ENCODE measurements around the gene CD7. TPM values are rescaled to one million over a fixed set of nuclear protein-coding genes. Genes with fewer than 3 reads are reported as not detected.

The CD7 gene
- total and polyA plus RNA-seq, 9 of the 15 experiments (the other 6 are each of a cell fraction or from before 2014, with no cell fraction given): 0.21 to 0.35 TPM; not detected in 7

DNA sequence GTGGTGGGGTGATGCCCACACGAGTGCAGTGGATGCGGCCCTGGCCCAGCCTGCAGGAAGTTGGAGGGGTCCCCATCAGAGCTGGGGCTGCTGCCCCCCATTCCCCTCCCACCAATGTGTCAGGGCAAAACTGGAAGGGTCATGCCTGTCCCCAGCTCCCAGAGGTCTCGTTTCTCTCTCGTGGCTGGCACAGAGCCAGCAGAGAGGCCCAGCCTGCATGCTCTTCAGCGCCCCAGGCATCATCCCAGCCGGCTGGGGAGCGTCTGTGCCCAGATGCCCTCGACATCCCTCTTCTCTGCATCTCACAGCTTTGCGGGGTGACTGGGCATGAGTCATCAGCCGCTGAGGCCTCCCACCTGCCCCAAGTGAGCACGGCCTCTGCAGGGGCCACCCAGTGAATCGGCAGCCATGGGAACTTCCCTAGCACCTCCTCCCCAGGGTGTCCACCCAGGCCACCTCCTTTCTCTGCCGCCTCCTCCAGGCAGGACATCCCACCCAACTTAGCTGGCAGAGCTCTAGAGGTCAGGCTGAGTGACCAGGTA is 34.1 kb downstream of the CD7 start (continued):
- TF ChIP-seq, protein P1, sequence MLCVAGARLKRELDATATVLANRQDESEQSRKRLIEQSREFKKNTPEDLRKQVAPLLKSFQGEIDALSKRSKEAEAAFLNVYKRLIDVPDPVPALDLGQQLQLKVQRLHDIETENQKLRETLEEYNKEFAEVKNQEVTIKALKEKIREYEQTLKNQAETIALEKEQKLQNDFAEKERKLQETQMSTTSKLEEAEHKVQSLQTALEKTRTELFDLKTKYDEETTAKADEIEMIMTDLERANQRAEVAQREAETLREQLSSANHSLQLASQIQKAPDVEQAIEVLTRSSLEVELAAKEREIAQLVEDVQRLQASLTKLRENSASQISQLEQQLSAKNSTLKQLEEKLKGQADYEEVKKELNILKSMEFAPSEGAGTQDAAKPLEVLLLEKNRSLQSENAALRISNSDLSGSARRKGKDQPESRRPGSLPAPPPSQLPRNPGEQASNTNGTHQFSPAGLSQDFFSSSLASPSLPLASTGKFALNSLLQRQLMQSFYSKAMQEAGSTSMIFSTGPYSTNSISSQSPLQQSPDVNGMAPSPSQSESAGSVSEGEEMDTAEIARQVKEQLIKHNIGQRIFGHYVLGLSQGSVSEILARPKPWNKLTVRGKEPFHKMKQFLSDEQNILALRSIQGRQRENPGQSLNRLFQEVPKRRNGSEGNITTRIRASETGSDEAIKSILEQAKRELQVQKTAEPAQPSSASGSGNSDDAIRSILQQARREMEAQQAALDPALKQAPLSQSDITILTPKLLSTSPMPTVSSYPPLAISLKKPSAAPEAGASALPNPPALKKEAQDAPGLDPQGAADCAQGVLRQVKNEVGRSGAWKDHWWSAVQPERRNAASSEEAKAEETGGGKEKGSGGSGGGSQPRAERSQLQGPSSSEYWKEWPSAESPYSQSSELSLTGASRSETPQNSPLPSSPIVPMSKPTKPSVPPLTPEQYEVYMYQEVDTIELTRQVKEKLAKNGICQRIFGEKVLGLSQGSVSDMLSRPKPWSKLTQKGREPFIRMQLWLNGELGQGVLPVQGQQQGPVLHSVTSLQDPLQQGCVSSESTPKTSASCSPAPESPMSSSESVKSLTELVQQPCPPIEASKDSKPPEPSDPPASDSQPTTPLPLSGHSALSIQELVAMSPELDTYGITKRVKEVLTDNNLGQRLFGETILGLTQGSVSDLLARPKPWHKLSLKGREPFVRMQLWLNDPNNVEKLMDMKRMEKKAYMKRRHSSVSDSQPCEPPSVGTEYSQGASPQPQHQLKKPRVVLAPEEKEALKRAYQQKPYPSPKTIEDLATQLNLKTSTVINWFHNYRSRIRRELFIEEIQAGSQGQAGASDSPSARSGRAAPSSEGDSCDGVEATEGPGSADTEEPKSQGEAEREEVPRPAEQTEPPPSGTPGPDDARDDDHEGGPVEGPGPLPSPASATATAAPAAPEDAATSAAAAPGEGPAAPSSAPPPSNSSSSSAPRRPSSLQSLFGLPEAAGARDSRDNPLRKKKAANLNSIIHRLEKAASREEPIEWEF (CRISPR knock-in tag; IDR thresholded peaks at IDR 0.05): no peak
- TF ChIP-seq ZNF76 (CRISPR knock-in tag; IDR thresholded peaks at IDR 0.05; ENCODE audit: borderline replicate concordance) (no peak), FOXA1 (IDR thresholded peaks at IDR 0.05; ENCODE audit: borderline replicate concordance) (no peak), ZNF197 (CRISPR knock-in tag; IDR thresholded peaks at IDR 0.05; ENCODE audit: low read depth) (no peak), ZC3H8 (IDR thresholded peaks at IDR 0.05) (no peak), PHB2 (IDR thresholded peaks at IDR 0.05; ENCODE audit: low read depth) (no peak), ZNF445 (CRISPR knock-in tag; IDR thresholded peaks at IDR 0.05; ENCODE audit: low read depth) (no peak), ETV5 (CRISPR knock-in tag; IDR thresholded peaks at IDR 0.05; ENCODE audit: low read depth) (no peak), BRF1 (IDR thresholded peaks at IDR 0.05; ENCODE audit: borderline replicate concordance, extremely low read depth, insufficient read length) (no peak), ZC3H11A (IDR thresholded peaks at IDR 0.05; ENCODE audit: low read depth, low read length) (no peak), NR2C1 (IDR thresholded peaks at IDR 0.05) (no peak), NR2C1 (tag; IDR thresholded peaks at IDR 0.05) (no peak), POLR2AphosphoS5 (IDR thresholded peaks at IDR 0.05; ENCODE audit: control insufficient read depth, insufficient read depth, low read depth, low read length) (no peak)
- TF ChIP-seq, protein P2, sequence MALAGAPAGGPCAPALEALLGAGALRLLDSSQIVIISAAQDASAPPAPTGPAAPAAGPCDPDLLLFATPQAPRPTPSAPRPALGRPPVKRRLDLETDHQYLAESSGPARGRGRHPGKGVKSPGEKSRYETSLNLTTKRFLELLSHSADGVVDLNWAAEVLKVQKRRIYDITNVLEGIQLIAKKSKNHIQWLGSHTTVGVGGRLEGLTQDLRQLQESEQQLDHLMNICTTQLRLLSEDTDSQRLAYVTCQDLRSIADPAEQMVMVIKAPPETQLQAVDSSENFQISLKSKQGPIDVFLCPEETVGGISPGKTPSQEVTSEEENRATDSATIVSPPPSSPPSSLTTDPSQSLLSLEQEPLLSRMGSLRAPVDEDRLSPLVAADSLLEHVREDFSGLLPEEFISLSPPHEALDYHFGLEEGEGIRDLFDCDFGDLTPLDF (CRISPR knock-in tag; IDR thresholded peaks at IDR 0.05): no peak
- TF ChIP-seq, protein P3, sequence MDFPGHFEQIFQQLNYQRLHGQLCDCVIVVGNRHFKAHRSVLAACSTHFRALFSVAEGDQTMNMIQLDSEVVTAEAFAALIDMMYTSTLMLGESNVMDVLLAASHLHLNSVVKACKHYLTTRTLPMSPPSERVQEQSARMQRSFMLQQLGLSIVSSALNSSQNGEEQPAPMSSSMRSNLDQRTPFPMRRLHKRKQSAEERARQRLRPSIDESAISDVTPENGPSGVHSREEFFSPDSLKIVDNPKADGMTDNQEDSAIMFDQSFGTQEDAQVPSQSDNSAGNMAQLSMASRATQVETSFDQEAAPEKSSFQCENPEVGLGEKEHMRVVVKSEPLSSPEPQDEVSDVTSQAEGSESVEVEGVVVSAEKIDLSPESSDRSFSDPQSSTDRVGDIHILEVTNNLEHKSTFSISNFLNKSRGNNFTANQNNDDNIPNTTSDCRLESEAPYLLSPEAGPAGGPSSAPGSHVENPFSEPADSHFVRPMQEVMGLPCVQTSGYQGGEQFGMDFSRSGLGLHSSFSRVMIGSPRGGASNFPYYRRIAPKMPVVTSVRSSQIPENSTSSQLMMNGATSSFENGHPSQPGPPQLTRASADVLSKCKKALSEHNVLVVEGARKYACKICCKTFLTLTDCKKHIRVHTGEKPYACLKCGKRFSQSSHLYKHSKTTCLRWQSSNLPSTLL (IDR thresholded peaks at IDR 0.05): no peak
- TF ChIP-seq, protein P4, sequence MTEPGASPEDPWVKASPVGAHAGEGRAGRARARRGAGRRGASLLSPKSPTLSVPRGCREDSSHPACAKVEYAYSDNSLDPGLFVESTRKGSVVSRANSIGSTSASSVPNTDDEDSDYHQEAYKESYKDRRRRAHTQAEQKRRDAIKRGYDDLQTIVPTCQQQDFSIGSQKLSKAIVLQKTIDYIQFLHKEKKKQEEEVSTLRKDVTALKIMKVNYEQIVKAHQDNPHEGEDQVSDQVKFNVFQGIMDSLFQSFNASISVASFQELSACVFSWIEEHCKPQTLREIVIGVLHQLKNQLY (CRISPR knock-in tag; conservative IDR thresholded peaks at IDR 0.05): no peak
- TF ChIP-seq, protein P5, sequence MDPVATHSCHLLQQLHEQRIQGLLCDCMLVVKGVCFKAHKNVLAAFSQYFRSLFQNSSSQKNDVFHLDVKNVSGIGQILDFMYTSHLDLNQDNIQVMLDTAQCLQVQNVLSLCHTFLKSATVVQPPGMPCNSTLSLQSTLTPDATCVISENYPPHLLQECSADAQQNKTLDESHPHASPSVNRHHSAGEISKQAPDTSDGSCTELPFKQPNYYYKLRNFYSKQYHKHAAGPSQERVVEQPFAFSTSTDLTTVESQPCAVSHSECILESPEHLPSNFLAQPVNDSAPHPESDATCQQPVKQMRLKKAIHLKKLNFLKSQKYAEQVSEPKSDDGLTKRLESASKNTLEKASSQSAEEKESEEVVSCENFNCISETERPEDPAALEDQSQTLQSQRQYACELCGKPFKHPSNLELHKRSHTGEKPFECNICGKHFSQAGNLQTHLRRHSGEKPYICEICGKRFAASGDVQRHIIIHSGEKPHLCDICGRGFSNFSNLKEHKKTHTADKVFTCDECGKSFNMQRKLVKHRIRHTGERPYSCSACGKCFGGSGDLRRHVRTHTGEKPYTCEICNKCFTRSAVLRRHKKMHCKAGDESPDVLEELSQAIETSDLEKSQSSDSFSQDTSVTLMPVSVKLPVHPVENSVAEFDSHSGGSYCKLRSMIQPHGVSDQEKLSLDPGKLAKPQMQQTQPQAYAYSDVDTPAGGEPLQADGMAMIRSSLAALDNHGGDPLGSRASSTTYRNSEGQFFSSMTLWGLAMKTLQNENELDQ (CRISPR knock-in tag; IDR thresholded peaks at IDR 0.05; ENCODE audit: borderline replicate concordance): no peak

Measured in K562 (cell line).